Keratinocyte (primary cell): ENCODE data around the gene GJC3. TPM values are rescaled to one million over a fixed set of nuclear protein-coding genes. Genes with fewer than 3 reads are reported as not detected.

Experiments
- DNase-seq: peaks from one replicate; pipeline ENCODE4 v3.0.0-alpha.2; 2011; ENCODE audit warnings: low read depth, missing footprints, low spot score
- FAIRE-seq: peaks from 2 replicates; lab custom pipeline; 2011; peaks lifted over from hg19 to GRCh38; lab: Jason Lieb, UNC
- H2AFZ ChIP-seq: 2 replicates; pipeline ENCODE4 v1.6.0; 2012; ENCODE audit warnings: low read length, control low read depth, inconsistent platforms; ENCODE audit not compliant: control insufficient read depth
- H3K27ac ChIP-seq: 2 replicates; pipeline ENCODE4 v1.5.1; 2011; ENCODE audit warnings: low read length; ENCODE audit not compliant: control insufficient read depth, insufficient read depth
- H3K27me3 ChIP-seq: 3 replicates; pipeline ENCODE4 v1.6.0; 2011; ENCODE audit warnings: low read length; ENCODE audit not compliant: control insufficient read depth, insufficient read depth; ENCODE audit errors: extremely low read depth
- H3K36me3 ChIP-seq, 2 experiments: 2 replicates in 1 of 2; 3 replicates in 1 of 2; pipeline ENCODE4 v1.5.1; 2011; ENCODE audit warnings: low read length in 2 of 2, mild to moderate bottlenecking in 1 of 2; ENCODE audit not compliant: control insufficient read depth in 2 of 2, insufficient read depth in 2 of 2; ENCODE audit errors: extremely low read depth in 1 of 2
- H3K4me1 ChIP-seq: 3 replicates; pipeline ENCODE4 v1.5.1; 2011; ENCODE audit warnings: low read length; ENCODE audit not compliant: control insufficient read depth, insufficient read depth; ENCODE audit errors: extremely low read depth
- H3K4me2 ChIP-seq: 3 replicates; pipeline ENCODE4 v1.6.0; 2011; ENCODE audit warnings: low read depth, low read length; ENCODE audit not compliant: control insufficient read depth, insufficient read depth; ENCODE audit errors: extremely low read depth
- H3K4me3 ChIP-seq, 3 experiments: fragments of 200-600 bp in 1 of 3; sonication (generic) in 1 of 3; 2 replicates in 2 of 3; 3 replicates in 1 of 3; pipeline ENCODE4 v1.5.1; 2011 to 2016; ENCODE audit warnings: low read length in 3 of 3, mild to moderate bottlenecking in 3 of 3, control low read depth in 2 of 3, inconsistent platforms in 1 of 3, low read depth in 1 of 3, mixed read lengths in 1 of 3, mixed run types in 1 of 3, moderate library complexity in 1 of 3; ENCODE audit not compliant: control insufficient read depth in 2 of 3, insufficient read depth in 2 of 3; ENCODE audit errors: extremely low read depth in 1 of 3
- H3K79me2 ChIP-seq: 2 replicates; pipeline ENCODE4 v1.6.0; 2012; ENCODE audit warnings: low read length; ENCODE audit not compliant: control insufficient read depth, insufficient read depth
- H3K9ac ChIP-seq: 3 replicates; pipeline ENCODE4 v1.6.0; 2011; ENCODE audit warnings: low read length; ENCODE audit not compliant: control insufficient read depth, insufficient read depth; ENCODE audit errors: extremely low read depth
- H3K9me1 ChIP-seq: 3 replicates; pipeline ENCODE4 v1.6.0; 2011; ENCODE audit warnings: low read length; ENCODE audit not compliant: control insufficient read depth, insufficient read depth; ENCODE audit errors: extremely low read depth
- H3K9me3 ChIP-seq: 2 replicates; pipeline ENCODE4 v1.5.1; 2012; ENCODE audit warnings: low read depth, low read length; ENCODE audit not compliant: control insufficient read depth
- H4K20me1 ChIP-seq: 3 replicates; pipeline ENCODE4 v1.6.0; 2011; ENCODE audit warnings: low read length; ENCODE audit not compliant: control insufficient read depth, insufficient read depth; ENCODE audit errors: extremely low read depth
- CTCF ChIP-seq, 3 experiments: IDR thresholded peaks in 1 of 3; conservative IDR thresholded peaks in 1 of 3; optimal IDR thresholded peaks in 1 of 3; 2 replicates in 2 of 3; 3 replicates in 1 of 3; pipeline versions ENCODE3 to v1.5.1; 2011; ENCODE audit warnings: low read length in 3 of 3, mild to moderate bottlenecking in 3 of 3, moderate library complexity in 2 of 3, control low read depth in 1 of 3, inconsistent platforms in 1 of 3; ENCODE audit not compliant: insufficient read depth in 2 of 3; ENCODE audit errors: extremely low read depth in 1 of 3
- EZH2 ChIP-seq: IDR thresholded peaks from one replicate; pipeline ENCODE4 v1.6.1; 2012; ENCODE audit warnings: inconsistent platforms, mild to moderate bottlenecking, low read length, moderate library complexity
- dilution Hi-C: fragments of 300-500 bp; cut with MboI; formaldehyde crosslinking; loops from one replicate; pipeline ENCODE4 v1.7.0; 2020; ENCODE audit warnings: low sequenced_read_pairs; ENCODE audit not compliant: extremely low pct_ligation_motif_present
- polyA plus RNA-seq, 5 experiments: library from polyadenylated mRNA; depleted of rRNA in 3 of 5; stranded (reverse) in 3 of 5; stranded (forward) in 1 of 5; unstranded in 1 of 5; fragments of >200 nt; gene quantifications; 1 replicate in 1 of 5; 2 replicates in 3 of 5; 3 replicates in 1 of 5; pipeline versions ENCODE4 v1.2.1 to v1.2.3, GENCODE V29; 2011 to 2012; ENCODE audit warnings: missing spikeins in 2 of 5, low read depth in 1 of 5, low replicate concordance in 1 of 5

The GJC3 gene
- polyA plus RNA-seq, 1 donor (not counting 4 experiments of a cell fraction or from before 2014, with no cell fraction given): not detected

- peaks cover 47% of the 10 kb centered on the region for H3K79me2 ChIP-seq
- TF ChIP-seq CTCF (optimal IDR thresholded peaks at IDR 0.05 in 1 of 3, IDR thresholded peaks at IDR 0.05 in 1 of 3, conservative IDR thresholded peaks at IDR 0.05 in 1 of 3; ENCODE audit: extremely low read depth in 1 of 3, insufficient read depth in 2 of 3, low read length in 3 of 3) (no peak), EZH2 (no peak)
- peaks cover 3% of the 10 kb centered on the region for H3K9me1 ChIP-seq
- H3K27me3 ChIP-seq: no peaks in the 10 kb centered on the region
- FAIRE-seq (no peak), DNase-seq (no peak)
- peak overlapping the region; percentile 91 for H3K4me2 ChIP-seq
- H3K9me3 ChIP-seq: no peaks in the 10 kb centered on the region
- H3K36me3 ChIP-seq: peaks cover 0 to 9% of the 10 kb centered on the region in 2 experiments
- peak overlapping the region; percentile 97 for H2AFZ ChIP-seq
- H3K4me1 ChIP-seq: peaks cover 29% of the 10 kb centered on the region
- H3K4me3 ChIP-seq: peak overlapping the region; percentile 87 to 90 (median 89)
- H3K9ac ChIP-seq: peak overlapping the region; percentile 89
- peak overlapping the region; percentile 76 for H3K27ac ChIP-seq
- peaks cover 4% of the 10 kb centered on the region for H4K20me1 ChIP-seq
- dilution Hi-C loops: no loop called here
Observed at GRCh38 chr7:99919814-99920112, 9.7 kb downstream of the GJC3 start.

- dilution Hi-C loops: no loop called here
- H3K4me1 ChIP-seq: peaks cover 29% of the 10 kb centered on the region
- peak within 1 kb of the TSS; percentile 89 for H3K9ac ChIP-seq
- peaks cover 4% of the 10 kb centered on the region for H4K20me1 ChIP-seq
- peaks cover 3% of the 10 kb centered on the region for H3K9me1 ChIP-seq
- H3K27ac ChIP-seq: peak within 1 kb of the TSS; percentile 76
- no peaks in the 10 kb centered on the region for H3K27me3 ChIP-seq
- peak within 1 kb of the TSS; percentile 91 for H3K4me2 ChIP-seq
- peak within 1 kb of the TSS; percentile 87 to 90 (median 89) for H3K4me3 ChIP-seq
- no peaks in the 10 kb centered on the region for H3K9me3 ChIP-seq
- peak in 1 of 3 experiments; percentile 22 for TF ChIP-seq CTCF (optimal IDR thresholded peaks at IDR 0.05 in 1 of 3, IDR thresholded peaks at IDR 0.05 in 1 of 3, conservative IDR thresholded peaks at IDR 0.05 in 1 of 3; ENCODE audit: extremely low read depth in 1 of 3, insufficient read depth in 2 of 3, low read length in 3 of 3)
- no peak for TF ChIP-seq EZH2
- peak; percentile 36 for FAIRE-seq
- H2AFZ ChIP-seq: peak within 1 kb of the TSS; percentile 97
- peak; percentile 41 for DNase-seq
- peaks cover 3 to 9% of the 10 kb centered on the region in 2 experiments for H3K36me3 ChIP-seq
- H3K79me2 ChIP-seq: peaks cover 53% of the 10 kb centered on the region
Observed at GRCh38 chr7:99918959-99919813, 10.2 kb downstream of the GJC3 start, which contains the start of gene TRIM4. Gene TRIM4, minus strand, starts transcription at chr7:99919530. Its CDS starts 129 bp downstream, at chr7:99919401.
